K562 treated with DMSO at 1 percent for 12 hours (cell line): ENCODE data around the gene CCDC28A. TPM values are rescaled to one million over a fixed set of nuclear protein-coding genes. Genes with fewer than 3 reads are reported as not detected.

ENCODE experiments used
- total RNA-seq: library from RNA; unstranded; fragments of 300-600 nt; gene quantifications from 2 replicates; pipeline ENCODE4 v1.2.3, GENCODE V29; 2022; ENCODE audit not compliant: insufficient read depth

Gene CCDC28A
- total RNA-seq, result 28.3 and 37.7 TPM in 2 replicates

DNA sequence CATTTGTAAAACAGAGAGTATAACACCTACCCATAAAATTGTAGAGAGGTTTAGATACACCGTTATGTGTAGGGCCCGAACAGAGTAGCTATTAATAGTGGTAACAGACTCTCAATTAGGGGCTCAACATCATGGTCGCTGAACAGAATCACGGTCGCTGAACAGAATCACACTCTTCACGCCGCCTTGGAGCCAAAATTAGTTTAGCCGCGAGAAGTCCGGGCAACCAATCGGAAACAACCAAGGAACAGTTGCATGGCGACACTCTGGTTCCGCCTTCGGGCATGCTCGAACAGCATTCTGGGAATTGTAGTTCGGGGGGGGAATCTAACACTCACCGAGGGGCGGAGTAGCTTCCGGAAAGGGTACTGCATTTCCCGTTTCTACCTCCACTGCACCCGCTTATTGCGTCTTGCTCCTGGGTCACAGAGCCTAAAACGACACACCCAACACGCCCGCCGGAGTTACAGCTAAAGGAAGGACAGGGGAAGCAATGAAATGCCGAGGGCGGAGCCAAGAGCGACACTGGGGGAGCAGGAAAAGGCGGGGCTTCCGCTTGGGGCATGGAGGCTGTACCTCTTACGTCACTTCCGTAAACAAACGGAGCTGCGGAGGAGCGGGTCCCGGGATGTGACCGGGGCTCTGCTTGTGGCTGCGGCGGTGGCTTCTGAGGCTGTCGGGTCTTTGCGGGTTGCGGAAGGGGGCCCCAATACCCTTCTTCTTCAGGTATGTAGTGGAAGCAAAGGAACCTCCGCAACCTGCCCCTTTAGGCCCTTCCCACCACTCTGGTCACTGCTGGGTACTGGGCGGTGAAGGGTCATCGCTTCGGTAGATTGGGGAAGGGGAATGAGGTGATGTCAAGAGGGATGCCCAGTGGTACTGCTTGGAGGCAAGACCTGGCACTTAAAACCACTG lies at the start of gene CCDC28A:
TSS of gene CCDC28A (plus strand) at position 593 of the 915 bp plus-strand sequence. CDS start 2,352 bp downstream, outside the sequence.

GRCh38 chr6:138795809-138796603 lies 22.4 kb downstream of the CCDC28A start, which contains the start of gene ECT2L:
ECT2L (plus strand) TSS chr6:138796087; CDS start chr6:138813275, 17,188 bp downstream.

Other genes with a start within 250 kb of the CCDC28A start
- gene ECT2L, start 22.3 kb downstream of the CCDC28A start, total RNA-seq, result not detected in 2 replicates
- 19.8 and 45.0 TPM in 2 replicates for gene REPS1, start 214.5 kb downstream of the CCDC28A start, total RNA-seq